CD4-positive, alpha-beta T cell (primary cell): ENCODE data around the gene IGDCC3. TPM values are rescaled to one million over a fixed set of nuclear protein-coding genes. Genes with fewer than 3 reads are reported as not detected.

Experiments used
- ATAC-seq: fragments of 200-7000 bp; cut with Tn5 transposase; one replicate; pipeline ENCODE4 v1.10.0; 2022; ENCODE audit warnings: mild to moderate bottlenecking; ENCODE audit not compliant: poor library complexity
- CTCF ChIA-PET: fragments of 350-600 bp; sonication (Branson Sonifier 250); formaldehyde crosslinking; loops from one replicate; lab custom pipeline; 2021; ENCODE audit warnings: antibody characterized with exemption, inconsistent platforms; lab: Charles Lee
- POLR2A ChIA-PET: fragments of 350-600 bp; sonication (Branson Sonifier 250); formaldehyde crosslinking; loops from one replicate; lab custom pipeline; 2021; ENCODE audit warnings: antibody characterized with exemption, inconsistent platforms; lab: Charles Lee
- DNase-seq, 14 experiments: peaks; one replicate each; pipeline ENCODE4 v3.0.0-alpha.2; 2013 to 2020; ENCODE audit warnings: mixed read lengths in 2 of 14
- H3K27ac ChIP-seq, 2 donors: one replicate each; pipeline versions ENCODE4 v1.5.1 to v1.7.0; 2013; ENCODE audit warnings: low read length in 2 of 2, low read depth in 1 of 2, mild to moderate bottlenecking in 1 of 2
- H3K27me3 ChIP-seq, 2 experiments: 1 replicate in 1 of 2; 2 replicates in 1 of 2; pipeline versions ENCODE4 v1.6.1 to v1.7.0; 2013; ENCODE audit warnings: low read length in 2 of 2, control low read depth in 1 of 2, mild to moderate bottlenecking in 1 of 2, moderate library complexity in 1 of 2; ENCODE audit not compliant: insufficient read depth in 2 of 2, control insufficient read depth in 1 of 2
- H3K36me3 ChIP-seq: one replicate; pipeline ENCODE4 v1.6.1; 2013; ENCODE audit warnings: low read length, control low read depth; ENCODE audit not compliant: insufficient read depth
- H3K4me1 ChIP-seq: one replicate; pipeline ENCODE4 v1.6.1; 2013; ENCODE audit warnings: low read length, control low read depth; ENCODE audit not compliant: insufficient read depth
- H3K4me3 ChIP-seq: one replicate; pipeline ENCODE4 v1.5.1; 2013; ENCODE audit warnings: mild to moderate bottlenecking, low read length, moderate library complexity
- H3K9me3 ChIP-seq, 2 experiments: 1 replicate in 1 of 2; 2 replicates in 1 of 2; pipeline versions ENCODE4 v1.6.1 to v1.7.0; 2013; ENCODE audit warnings: low read length in 2 of 2, mild to moderate bottlenecking in 2 of 2, control low read depth in 1 of 2, moderate library complexity in 1 of 2; ENCODE audit not compliant: control insufficient read depth in 1 of 2, insufficient read depth in 1 of 2
- H3K27ac Mint-ChIP-seq: one replicate; pipeline ENCODE4 v1.8.0; 2020; ENCODE audit warnings: mixed read lengths
- H3K27me3 Mint-ChIP-seq: one replicate; pipeline ENCODE4 v1.8.0; 2021; ENCODE audit warnings: mixed read lengths
- H3K36me3 Mint-ChIP-seq: one replicate; pipeline ENCODE4 v1.8.0; 2021; ENCODE audit warnings: low read depth, mixed read lengths
- H3K4me1 Mint-ChIP-seq: one replicate; pipeline ENCODE4 v1.8.0; 2021; ENCODE audit warnings: low read depth, mixed read lengths
- H3K4me3 Mint-ChIP-seq: one replicate; pipeline ENCODE4 v1.8.0; 2020; ENCODE audit warnings: mild to moderate bottlenecking, mixed read lengths
- H3K9me3 Mint-ChIP-seq: one replicate; pipeline ENCODE4 v1.8.0; 2020; ENCODE audit warnings: mixed read lengths
- intact Hi-C, 2 experiments: fragments of 100-400 bp; cut with DNase I in 1 of 2; cut with micrococcal nuclease in 1 of 2; formaldehyde crosslinking; loops; one replicate each; pipeline versions ENCODE4 v1.15.1 to v1.9.0; 2023 to 2025; cut with DNase I, micrococcal nuclease
- total RNA-seq, 174 experiments: library from RNA in 2 of 174; stranded (reverse) in 2 of 174; gene quantifications; one replicate each; pipeline ENCODE4 v1.2.3 and lab custom pipeline; 2021 to 2026
- TF ChIP-seq, protein P1 (sequence below): fragments of 200-600 bp; IDR thresholded peaks from one replicate; pipeline ENCODE4 v1.8.0; 2022; ENCODE audit warnings: antibody characterized with exemption, mild to moderate bottlenecking

IGDCC3 gene
- total RNA-seq, 2 experiments from 2014 or later, result not detected

DNA sequence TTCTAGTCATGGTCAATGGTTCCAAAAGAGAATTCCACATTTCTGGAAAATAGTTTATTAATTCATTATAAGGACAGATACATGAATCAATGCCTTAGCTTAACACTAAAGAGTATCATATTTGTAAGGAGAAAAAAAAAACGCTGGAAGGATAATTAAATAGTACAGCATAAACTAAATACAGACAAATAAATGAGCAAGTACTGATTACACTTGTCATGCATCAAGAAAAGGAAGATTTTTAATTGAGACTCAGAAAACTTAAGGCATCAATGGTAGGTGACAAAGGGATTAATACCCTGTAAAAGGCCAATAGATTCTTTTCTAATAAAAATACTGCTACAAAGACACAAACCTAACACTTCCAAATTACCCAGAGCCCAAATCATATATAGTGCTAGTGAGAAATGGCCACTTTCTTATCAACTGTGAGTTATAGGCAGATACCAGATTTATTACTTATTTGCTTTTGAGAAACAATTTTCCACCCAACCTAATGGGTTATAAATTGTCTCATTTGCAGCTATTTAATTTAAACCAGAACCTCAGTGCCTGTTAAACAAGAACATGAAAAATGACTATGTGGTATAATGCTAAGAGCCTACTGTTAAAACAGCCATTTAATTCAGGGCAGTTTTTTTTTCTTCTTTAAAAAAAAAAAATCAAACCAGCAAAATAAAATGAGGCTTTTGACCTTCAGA is 3.8 kb upstream of the IGDCC3 start:
- no peaks in the 10 kb centered on the region for H3K36me3 ChIP-seq
- Mint-ChIP-seq H3K36me3 (no peaks in the 10 kb centered on the region), H3K27ac (no peak overlapping the region), H3K9me3 (no peaks in the 10 kb centered on the region), H3K4me3 (no peak overlapping the region), H3K27me3 (peaks cover 47% of the 10 kb centered on the region), H3K4me1 (peaks cover 16% of the 10 kb centered on the region)
- peaks cover 17 to 23% of the 10 kb centered on the region in 2 experiments for H3K27me3 ChIP-seq
- ATAC-seq (no peak), DNase-seq (no peak)
- peaks cover 29% of the 10 kb centered on the region for H3K4me1 ChIP-seq
- intact Hi-C loops, result no loop called here
- CTCF ChIA-PET, result no interaction called here
- H3K4me3 ChIP-seq, result no peak overlapping the region
- H3K9me3 ChIP-seq, result peaks cover 0 to 6% of the 10 kb centered on the region in 2 experiments
- no peak overlapping the region for H3K27ac ChIP-seq
- POLR2A ChIA-PET, result no interaction called here
- TF ChIP-seq, protein P1, sequence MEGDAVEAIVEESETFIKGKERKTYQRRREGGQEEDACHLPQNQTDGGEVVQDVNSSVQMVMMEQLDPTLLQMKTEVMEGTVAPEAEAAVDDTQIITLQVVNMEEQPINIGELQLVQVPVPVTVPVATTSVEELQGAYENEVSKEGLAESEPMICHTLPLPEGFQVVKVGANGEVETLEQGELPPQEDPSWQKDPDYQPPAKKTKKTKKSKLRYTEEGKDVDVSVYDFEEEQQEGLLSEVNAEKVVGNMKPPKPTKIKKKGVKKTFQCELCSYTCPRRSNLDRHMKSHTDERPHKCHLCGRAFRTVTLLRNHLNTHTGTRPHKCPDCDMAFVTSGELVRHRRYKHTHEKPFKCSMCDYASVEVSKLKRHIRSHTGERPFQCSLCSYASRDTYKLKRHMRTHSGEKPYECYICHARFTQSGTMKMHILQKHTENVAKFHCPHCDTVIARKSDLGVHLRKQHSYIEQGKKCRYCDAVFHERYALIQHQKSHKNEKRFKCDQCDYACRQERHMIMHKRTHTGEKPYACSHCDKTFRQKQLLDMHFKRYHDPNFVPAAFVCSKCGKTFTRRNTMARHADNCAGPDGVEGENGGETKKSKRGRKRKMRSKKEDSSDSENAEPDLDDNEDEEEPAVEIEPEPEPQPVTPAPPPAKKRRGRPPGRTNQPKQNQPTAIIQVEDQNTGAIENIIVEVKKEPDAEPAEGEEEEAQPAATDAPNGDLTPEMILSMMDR, result no peak

DNA sequence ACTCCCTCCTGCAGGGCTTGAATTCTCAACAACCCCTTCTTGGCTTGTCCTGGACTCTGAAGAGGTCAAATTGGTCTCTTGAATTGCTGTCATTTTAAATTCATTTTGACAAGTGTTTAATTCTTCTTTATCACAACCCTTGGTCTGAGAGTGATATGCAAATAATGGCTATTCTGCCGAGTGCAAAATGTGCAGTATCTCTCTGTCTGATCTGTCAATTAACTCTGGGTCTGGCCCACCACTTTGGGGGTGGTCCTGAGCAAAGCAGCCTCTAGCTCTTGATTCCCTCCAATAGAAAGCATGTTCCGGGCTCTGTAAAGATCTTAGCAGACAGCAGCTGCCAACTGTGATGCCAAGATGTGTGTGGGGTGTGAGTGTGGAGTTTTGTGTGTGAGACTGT is 2.2 kb upstream of the IGDCC3 start:
- ChIA-PET POLR2A (no interaction called here), CTCF (no interaction called here)
- no peaks in the 10 kb centered on the region for H3K36me3 Mint-ChIP-seq
- peaks cover 22% of the 10 kb centered on the region for H3K4me1 Mint-ChIP-seq
- TF ChIP-seq, protein P1, result no peak
- Histone ChIP-seq H3K27me3 (peaks cover 31 to 39% of the 10 kb centered on the region in 2 experiments), H3K9me3 (peaks cover 0 to 6% of the 10 kb centered on the region in 2 experiments), H3K4me1 (peaks cover 21% of the 10 kb centered on the region), H3K27ac (no peak overlapping the region), H3K4me3 (no peak overlapping the region), H3K36me3 (no peaks in the 10 kb centered on the region)
- DNase-seq (no peak), ATAC-seq (no peak)
- peaks cover 58% of the 10 kb centered on the region for H3K27me3 Mint-ChIP-seq
- intact Hi-C loops, result no loop called here
- peak overlapping the region; percentile 58 for H3K4me3 Mint-ChIP-seq
- no peak overlapping the region for H3K27ac Mint-ChIP-seq
- no peaks in the 10 kb centered on the region for H3K9me3 Mint-ChIP-seq

DNA sequence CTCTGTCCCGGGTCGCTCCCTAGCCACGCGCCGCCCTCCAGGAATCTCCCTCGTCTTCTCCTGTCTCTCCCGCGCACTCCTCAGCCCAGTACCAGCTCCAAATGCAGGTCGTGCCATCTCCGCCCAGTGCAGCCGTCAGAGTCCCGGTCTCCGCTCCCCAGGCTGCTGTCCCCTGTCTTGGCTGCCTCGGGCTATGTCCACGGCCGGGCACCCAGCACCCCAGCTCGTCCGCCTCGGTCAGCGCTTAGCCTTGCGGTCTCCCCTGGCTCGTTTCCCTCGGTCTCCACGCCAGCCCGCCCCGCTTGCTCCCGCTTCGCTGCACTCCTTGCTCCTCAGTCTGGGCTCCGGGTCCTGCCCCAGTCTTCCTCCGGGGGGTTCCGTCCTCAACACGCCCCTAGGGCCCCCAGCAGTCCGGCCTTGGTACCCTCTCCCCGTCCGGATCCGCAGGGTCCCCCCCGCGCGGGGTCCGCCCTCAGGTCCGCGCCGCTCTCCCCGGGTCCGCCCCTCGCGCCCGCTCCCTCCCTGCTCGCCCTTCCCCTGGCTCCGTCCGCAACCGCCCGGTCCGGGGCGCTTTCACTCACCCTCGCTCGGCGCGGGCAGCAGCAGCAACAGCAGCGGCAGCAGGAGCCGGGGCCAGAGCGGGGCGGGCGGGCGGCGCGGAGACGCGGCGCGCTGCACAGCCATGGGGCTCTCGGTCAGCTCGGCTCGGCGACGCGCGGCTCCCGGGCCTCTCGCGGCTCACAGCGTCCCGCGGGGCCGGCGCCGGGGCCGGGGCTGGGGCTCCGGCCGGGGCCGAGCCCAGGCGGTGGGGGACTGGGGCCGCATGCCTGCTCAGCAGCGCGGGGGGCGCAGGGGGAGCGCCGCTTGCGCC is 462 bp downstream of the IGDCC3 start:
- DNase-seq (no peak), ATAC-seq (no peak)
- Mint-ChIP-seq H3K27me3 (peaks cover 70% of the 10 kb centered on the region), H3K27ac (no peak overlapping the region), H3K36me3 (no peaks in the 10 kb centered on the region), H3K4me3 (peak overlapping the region; percentile 82), H3K4me1 (peaks cover 22% of the 10 kb centered on the region), H3K9me3 (no peaks in the 10 kb centered on the region)
- Histone ChIP-seq H3K4me3 (peak overlapping the region; percentile 37), H3K9me3 (peaks cover 0 to 6% of the 10 kb centered on the region in 2 experiments), H3K4me1 (peaks cover 13% of the 10 kb centered on the region), H3K27ac (no peak overlapping the region), H3K27me3 (peaks cover 38 to 57% of the 10 kb centered on the region in 2 experiments), H3K36me3 (no peaks in the 10 kb centered on the region)
- intact Hi-C loops, result no loop called here
- TF ChIP-seq, protein P1, result no peak
- ChIA-PET POLR2A (interaction anchor here (1.2 kb wide), 1 partner anchor 73 kb away, joined by 5 read pairs; the partner anchor contains the start of gene RNU5B-1), CTCF (no interaction called here)
